ENCODE measurements around the gene EEF2KMT. TPM values are rescaled to one million over a fixed set of nuclear protein-coding genes. Genes with fewer than 3 reads are reported as not detected.
A peak's percentile ranks its signal among the peaks of the same experiment; 100 is the strongest.

EEF2KMT gene
- total and polyA plus RNA-seq, 2 of the 13 experiments (the other 11 are each of a cell fraction or from before 2014, with no cell fraction given), result 10.7 to 26.9 TPM

- TF ChIP-seq REST (IDR thresholded peaks at IDR 0.05; ENCODE audit: borderline replicate concordance in 1 of 2, low read depth in 1 of 2, low read length in 2 of 2), result peak; percentile 1 to 86
- TF ChIP-seq ZNF766 (CRISPR knock-in tag; IDR thresholded peaks at IDR 0.05; ENCODE audit: borderline replicate concordance), result 0 out of 2 replicates have a peak, but pooled peaks have one; percentile 43
- TF ChIP-seq ZNF781 (CRISPR knock-in tag; IDR thresholded peaks at IDR 0.05; ENCODE audit: borderline replicate concordance, not compliant biosample characterization), result peak; percentile 56
- peak; percentile 21; the same call in 1 of the 2 replicates for TF ChIP-seq RXRB (CRISPR knock-in tag; IDR thresholded peaks at IDR 0.05; ENCODE audit: borderline replicate concordance)
- 0 out of 2 replicates have a peak, but pooled peaks have one; percentile 53 for TF ChIP-seq FOXO4 (CRISPR knock-in tag; conservative IDR thresholded peaks at IDR 0.05)
- TF ChIP-seq JUN (CRISPR knock-in tag; IDR thresholded peaks at IDR 0.05), result peak; percentile 22; the same call in 1 of the 2 replicates
- no peak for TF ChIP-seq ZNF549 (CRISPR knock-in tag; IDR thresholded peaks at IDR 0.05)
- no peak for TF ChIP-seq RFX1 (IDR thresholded peaks at IDR 0.05)
- TF ChIP-seq UBTF (CRISPR knock-in tag; IDR thresholded peaks at IDR 0.05), result 0 out of 2 replicates have a peak, but pooled peaks have one; percentile 9
- peak; percentile 65 for TF ChIP-seq SAP130 (CRISPR knock-in tag; IDR thresholded peaks at IDR 0.05; ENCODE audit: low read depth)
- no peak for TF ChIP-seq THAP7 (CRISPR knock-in tag; IDR thresholded peaks at IDR 0.05)
- 0 out of 2 replicates have a peak, but pooled peaks have one; percentile 61 for TF ChIP-seq ZNF142 (CRISPR knock-in tag; IDR thresholded peaks at IDR 0.05)
- 0 out of 2 replicates have a peak, but pooled peaks have one; percentile 23 for TF ChIP-seq ISL2 (CRISPR knock-in tag; IDR thresholded peaks at IDR 0.05)
- TF ChIP-seq ZNF577 (CRISPR knock-in tag; IDR thresholded peaks at IDR 0.05; ENCODE audit: borderline replicate concordance, low read depth), result no peak
Observed at GRCh38 chr16:5042574-5043171, 54.9 kb downstream of the EEF2KMT start (continued).
